GM20431 (cell line): ENCODE data around the gene LDB2.

ENCODE experiments used
- in situ Hi-C: fragments of 300-500 bp; cut with MseI, MboI; formaldehyde crosslinking; loops from one replicate; pipeline ENCODE4 v1.15.0; 2020; ENCODE audit warnings: low sequenced_read_pairs; ENCODE audit not compliant: unreplicated experiment

Gene LDB2

GRCh38 chr4:16730522-16731205, 167.8 kb downstream of the LDB2 start:
- in situ Hi-C loops = no loop called here

GRCh38 chr4:16729336-16729735, 169.1 kb downstream of the LDB2 start:
- in situ Hi-C loops = no loop called here

- in situ Hi-C loops = no loop called here
Observed at GRCh38 chr4:16728849-16729248, 169.6 kb downstream of the LDB2 start.

- in situ Hi-C loops = no loop called here
Observed at GRCh38 chr4:16728111-16728510, 170.3 kb downstream of the LDB2 start.

- in situ Hi-C loops = no loop called here
Observed at GRCh38 chr4:16727218-16727617, 171.2 kb downstream of the LDB2 start.

- in situ Hi-C loops = no loop called here
Observed at GRCh38 chr4:16726368-16727050, 171.9 kb downstream of the LDB2 start.

GRCh38 chr4:16725252-16725651, 173.2 kb downstream of the LDB2 start:
- in situ Hi-C loops = no loop called here

GRCh38 chr4:16722416-16722815, 176.0 kb downstream of the LDB2 start:
- in situ Hi-C loops = no loop called here

GRCh38 chr4:16721613-16722291, 176.7 kb downstream of the LDB2 start:
- in situ Hi-C loops = no loop called here

- in situ Hi-C loops = no loop called here
Observed at GRCh38 chr4:16720761-16721160, 177.7 kb downstream of the LDB2 start.

- in situ Hi-C loops = no loop called here
Observed at GRCh38 chr4:16717266-16717970, 181.0 kb downstream of the LDB2 start.

- in situ Hi-C loops = no loop called here
Observed at GRCh38 chr4:16715482-16715881, 183.0 kb downstream of the LDB2 start.

- in situ Hi-C loops = no loop called here
Observed at GRCh38 chr4:16714191-16714590, 184.3 kb downstream of the LDB2 start.

GRCh38 chr4:16713696-16714095, 184.7 kb downstream of the LDB2 start:
- in situ Hi-C loops = no loop called here

GRCh38 chr4:16713271-16713670, 185.2 kb downstream of the LDB2 start:
- in situ Hi-C loops = no loop called here

- in situ Hi-C loops = no loop called here
Observed at GRCh38 chr4:16710198-16710597, 188.2 kb downstream of the LDB2 start.

- in situ Hi-C loops = no loop called here
Observed at GRCh38 chr4:16707874-16708273, 190.6 kb downstream of the LDB2 start.

GRCh38 chr4:16706251-16706650, 192.2 kb downstream of the LDB2 start:
- in situ Hi-C loops = no loop called here

GRCh38 chr4:16705341-16705740, 193.1 kb downstream of the LDB2 start:
- in situ Hi-C loops = no loop called here

GRCh38 chr4:16704489-16704888, 194.0 kb downstream of the LDB2 start:
- in situ Hi-C loops = no loop called here

- in situ Hi-C loops = no loop called here
Observed at GRCh38 chr4:16695896-16696295, 202.5 kb downstream of the LDB2 start.
